Measurements from ENCODE around the gene TMOD3.

DNA sequence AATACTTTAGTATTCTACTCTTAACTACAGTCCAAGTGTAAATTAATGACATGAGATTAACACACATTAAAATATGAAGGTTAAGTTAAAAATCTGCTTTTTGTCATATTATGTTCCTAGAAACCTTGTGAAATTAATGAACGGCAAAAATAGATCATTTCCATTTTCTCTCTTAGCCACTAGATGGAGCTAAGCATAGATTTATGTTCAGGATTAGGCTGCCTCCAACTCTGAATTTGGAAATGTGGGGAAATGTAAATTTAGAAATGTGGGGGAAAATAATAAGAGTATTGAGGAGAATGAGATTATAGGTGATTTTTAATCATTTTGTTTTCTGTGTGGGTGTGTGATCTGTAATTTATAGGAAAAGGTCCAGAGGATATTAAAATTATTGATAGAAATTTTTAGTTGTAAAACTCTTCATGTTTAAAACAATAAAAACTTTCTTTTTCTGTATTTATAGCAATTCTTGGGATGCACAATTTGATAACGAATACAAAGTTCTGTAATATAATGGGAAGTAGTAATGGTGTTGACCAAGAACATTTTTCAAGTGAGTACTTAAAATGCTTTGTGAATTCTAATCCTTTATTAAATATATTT, 59.2 kb downstream of the TMOD3 start:
- TF ChIP-seq, protein P1, sequence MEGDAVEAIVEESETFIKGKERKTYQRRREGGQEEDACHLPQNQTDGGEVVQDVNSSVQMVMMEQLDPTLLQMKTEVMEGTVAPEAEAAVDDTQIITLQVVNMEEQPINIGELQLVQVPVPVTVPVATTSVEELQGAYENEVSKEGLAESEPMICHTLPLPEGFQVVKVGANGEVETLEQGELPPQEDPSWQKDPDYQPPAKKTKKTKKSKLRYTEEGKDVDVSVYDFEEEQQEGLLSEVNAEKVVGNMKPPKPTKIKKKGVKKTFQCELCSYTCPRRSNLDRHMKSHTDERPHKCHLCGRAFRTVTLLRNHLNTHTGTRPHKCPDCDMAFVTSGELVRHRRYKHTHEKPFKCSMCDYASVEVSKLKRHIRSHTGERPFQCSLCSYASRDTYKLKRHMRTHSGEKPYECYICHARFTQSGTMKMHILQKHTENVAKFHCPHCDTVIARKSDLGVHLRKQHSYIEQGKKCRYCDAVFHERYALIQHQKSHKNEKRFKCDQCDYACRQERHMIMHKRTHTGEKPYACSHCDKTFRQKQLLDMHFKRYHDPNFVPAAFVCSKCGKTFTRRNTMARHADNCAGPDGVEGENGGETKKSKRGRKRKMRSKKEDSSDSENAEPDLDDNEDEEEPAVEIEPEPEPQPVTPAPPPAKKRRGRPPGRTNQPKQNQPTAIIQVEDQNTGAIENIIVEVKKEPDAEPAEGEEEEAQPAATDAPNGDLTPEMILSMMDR (IDR thresholded peaks at IDR 0.05), result peak; percentile 49 to 83 (median 68)
- TF ChIP-seq POLR2A (IDR thresholded peaks at IDR 0.05), result no peak
